22Rv1 (cell line): ENCODE data around the gene MAMDC2.

Experiments
- CTCF ChIP-seq: fragments of 450-650 bp; IDR thresholded peaks from 2 replicates; pipeline ENCODE4 v1.5.1; 2017; ENCODE audit warnings: mild to moderate bottlenecking
- ZFX ChIP-seq: fragments of 450-650 bp; IDR thresholded peaks from 2 replicates; pipeline ENCODE4 v1.6.1; 2017; ENCODE audit warnings: antibody characterized with exemption, borderline replicate concordance

GRCh38 chr9:70060148-70060882, 16.7 kb downstream of the MAMDC2 start:
- TF ChIP-seq CTCF = no peak
- TF ChIP-seq ZFX = no peak
